IPS DF 6.9 (cell line): ENCODE results near the gene SLC35F3.
"Not testable (repeated sequence)": the region's sequence is repeated elsewhere in the genome, so short reads cannot be mapped to it uniquely, and the experiment has no call there.

Experiments
- DNase-seq: peaks from one replicate; pipeline ENCODE4 v3.0.0-alpha.2; 2013; ENCODE audit warnings: low read depth, low spot score
- H3K27ac ChIP-seq: one replicate; pipeline ENCODE4 v1.5.1; 2013; ENCODE audit warnings: low read length, control low read depth
- H3K27me3 ChIP-seq: 2 replicates; pipeline ENCODE4 v1.6.1; 2013; ENCODE audit warnings: mild to moderate bottlenecking, low read length; ENCODE audit not compliant: control insufficient read depth, insufficient read depth
- H3K36me3 ChIP-seq: 2 replicates; pipeline ENCODE4 v1.6.1; 2013; ENCODE audit warnings: low read length; ENCODE audit not compliant: control insufficient read depth, insufficient read depth
- H3K4me1 ChIP-seq: 2 replicates; pipeline ENCODE4 v1.6.1; 2013; ENCODE audit warnings: low read length; ENCODE audit not compliant: control insufficient read depth, insufficient read depth
- H3K4me3 ChIP-seq: 2 replicates; pipeline ENCODE4 v1.5.1; 2013; ENCODE audit warnings: mild to moderate bottlenecking, low read length
- H3K9me3 ChIP-seq: 2 replicates; pipeline ENCODE4 v1.6.1; 2013; ENCODE audit warnings: low read length, inconsistent platforms; ENCODE audit not compliant: control insufficient read depth, insufficient read depth
- WGBS: extraction: QIAGEN DNeasy Blood & Tissue Kit; methylation state at CpG from one replicate; pipeline ENCODE4 v1.1.7; 2013; ENCODE audit warnings: mixed read lengths, missing lambda C conversion rate; ENCODE audit not compliant: insufficient read length, insufficient coverage; 5-methylcytosine and 5-hydroxymethylcytosine counted together

Gene SLC35F3

DNA sequence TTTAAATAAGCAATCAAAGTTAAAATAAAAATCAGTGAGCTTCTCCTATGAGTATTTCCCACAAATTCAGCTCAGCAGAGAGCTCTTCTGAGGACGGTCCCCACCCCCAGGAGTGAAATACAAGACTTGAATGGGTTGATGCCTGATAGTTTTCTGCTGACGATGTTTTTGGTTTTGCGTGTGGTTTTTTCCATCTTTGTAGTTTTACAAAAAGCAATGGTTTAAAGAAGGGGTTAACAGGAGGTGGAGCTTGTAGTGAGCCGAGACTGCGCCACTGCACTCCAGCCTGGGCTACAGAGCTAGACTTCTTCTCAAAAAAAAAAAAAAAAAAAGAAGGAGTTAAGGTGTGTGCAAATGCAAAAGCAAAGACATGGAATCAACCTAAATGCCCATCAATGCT lies 297.1 kb downstream of the SLC35F3 start:
- WGBS: no CpG with 5 or more reads among the region's 5 CpGs
- H3K27ac ChIP-seq: no peak overlapping the region
- no peaks in the 10 kb centered on the region for H3K27me3 ChIP-seq
- no peaks in the 10 kb centered on the region for H3K36me3 ChIP-seq
- no peaks in the 10 kb centered on the region for H3K9me3 ChIP-seq
- H3K4me1 ChIP-seq: no peaks in the 10 kb centered on the region
- no peak for DNase-seq
- no peak overlapping the region for H3K4me3 ChIP-seq

DNA sequence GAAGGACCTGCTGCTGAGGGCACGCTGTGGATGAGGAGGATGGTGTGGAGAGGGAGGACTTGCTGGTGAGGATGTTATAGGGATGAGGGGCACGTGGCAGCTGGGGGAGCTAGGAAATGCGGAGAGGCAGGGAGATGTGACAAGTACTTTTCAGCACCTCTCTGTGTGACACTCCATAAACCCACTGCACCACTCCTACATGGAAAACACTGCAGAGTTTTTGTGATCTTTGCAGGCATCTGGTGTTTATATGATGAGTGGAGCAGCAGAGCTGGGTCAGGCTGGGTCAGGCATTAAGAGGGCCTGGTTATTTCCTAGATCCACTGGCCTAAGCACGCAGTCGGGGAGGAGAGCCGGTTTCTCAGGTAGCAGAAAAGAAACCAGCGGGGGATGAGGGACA lies 301.5 kb downstream of the SLC35F3 start:
- no peaks in the 10 kb centered on the region for H3K36me3 ChIP-seq
- WGBS: no CpG with 5 or more reads among the region's 7 CpGs
- no peak overlapping the region for H3K4me3 ChIP-seq
- no peaks in the 10 kb centered on the region for H3K9me3 ChIP-seq
- no peak for DNase-seq
- H3K4me1 ChIP-seq: no peaks in the 10 kb centered on the region
- H3K27me3 ChIP-seq: no peaks in the 10 kb centered on the region
- H3K27ac ChIP-seq: no peak overlapping the region

DNA sequence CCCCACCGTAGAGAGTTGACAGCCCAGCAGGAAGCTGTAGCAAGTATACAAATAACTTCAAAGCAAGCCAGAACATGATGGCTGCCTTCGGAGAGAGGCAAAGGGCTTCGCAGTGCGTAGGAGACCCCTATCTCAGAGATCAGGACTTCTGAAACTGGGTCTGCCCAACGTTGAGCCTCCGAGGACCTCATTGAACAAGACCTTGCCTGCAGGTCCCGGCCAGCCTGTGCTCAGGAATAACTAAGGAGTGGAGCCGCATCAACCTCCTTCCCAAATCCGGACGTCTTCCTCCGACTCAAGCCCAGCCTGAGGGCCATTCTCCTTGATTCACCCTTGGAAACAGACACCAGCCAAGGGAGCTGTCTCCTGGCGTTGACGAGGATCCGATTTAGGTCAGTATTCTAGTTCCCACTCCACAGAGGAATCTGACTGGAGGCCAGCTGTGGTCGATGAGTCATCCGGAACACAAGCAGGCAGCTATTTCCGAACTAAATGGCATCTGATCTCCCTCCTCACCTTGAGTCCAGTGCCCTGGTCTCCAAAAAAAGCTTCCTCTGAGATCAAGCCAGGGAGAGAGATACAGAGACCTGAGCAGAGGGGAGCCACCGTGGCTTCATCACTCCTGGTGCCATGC lies 302.3 kb downstream of the SLC35F3 start:
- Histone ChIP-seq H3K4me3 (no peak overlapping the region), H3K27ac (no peak overlapping the region), H3K36me3 (no peaks in the 10 kb centered on the region), H3K9me3 (no peaks in the 10 kb centered on the region), H3K4me1 (no peaks in the 10 kb centered on the region), H3K27me3 (no peaks in the 10 kb centered on the region)
- no CpG with 5 or more reads among the region's 18 CpGs for WGBS
- no peak for DNase-seq

DNA sequence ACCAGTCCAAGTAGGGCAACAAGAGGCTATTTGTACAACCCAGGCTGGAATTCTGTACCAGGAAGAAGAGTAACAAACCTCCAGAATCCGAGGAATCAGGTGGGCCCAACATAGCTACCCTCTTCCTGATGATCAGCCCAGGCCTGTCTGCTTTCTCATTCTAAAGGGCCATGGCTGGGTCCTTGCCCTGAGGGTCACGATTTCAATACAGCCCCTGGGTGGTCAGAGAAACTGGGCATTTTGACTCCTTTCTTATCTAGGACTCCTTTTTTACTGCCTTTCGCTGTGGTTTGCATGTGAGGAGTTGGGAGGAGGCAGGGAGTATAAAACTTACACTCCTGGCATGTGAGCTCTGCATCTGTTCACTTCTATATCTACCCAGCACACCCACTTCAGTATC lies 303.9 kb downstream of the SLC35F3 start:
- no peak for DNase-seq
- no peak overlapping the region for H3K4me3 ChIP-seq
- no CpG with 5 or more reads among the region's 3 CpGs for WGBS

DNA sequence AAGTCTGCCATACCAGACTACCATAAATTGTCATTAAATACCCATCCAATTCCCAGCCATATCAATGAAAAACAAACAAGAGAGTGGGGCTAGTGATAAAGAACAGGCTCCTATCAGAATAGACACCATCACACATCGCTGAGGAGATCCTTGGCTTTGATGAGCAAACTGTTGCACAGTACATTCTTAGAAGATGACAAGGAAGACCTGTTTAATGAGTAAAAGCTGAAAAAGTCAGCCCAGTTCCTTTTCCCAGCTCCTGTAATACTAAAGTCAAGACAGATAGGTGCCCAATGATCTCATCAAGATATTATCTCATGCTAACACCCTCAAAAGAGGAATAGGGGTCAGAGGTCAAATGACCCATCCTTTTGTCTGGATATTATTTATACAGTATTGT lies 304.3 kb downstream of the SLC35F3 start:
- DNase-seq: no peak
- H3K27ac ChIP-seq: no peak overlapping the region

More for the DNA sequence above, 303.9 kb downstream of the SLC35F3 start:
- Histone ChIP-seq H3K9me3 (no peaks in the 10 kb centered on the region), H3K36me3 (no peaks in the 10 kb centered on the region), H3K27ac (no peak overlapping the region), H3K4me1 (no peaks in the 10 kb centered on the region), H3K27me3 (no peaks in the 10 kb centered on the region)

DNA sequence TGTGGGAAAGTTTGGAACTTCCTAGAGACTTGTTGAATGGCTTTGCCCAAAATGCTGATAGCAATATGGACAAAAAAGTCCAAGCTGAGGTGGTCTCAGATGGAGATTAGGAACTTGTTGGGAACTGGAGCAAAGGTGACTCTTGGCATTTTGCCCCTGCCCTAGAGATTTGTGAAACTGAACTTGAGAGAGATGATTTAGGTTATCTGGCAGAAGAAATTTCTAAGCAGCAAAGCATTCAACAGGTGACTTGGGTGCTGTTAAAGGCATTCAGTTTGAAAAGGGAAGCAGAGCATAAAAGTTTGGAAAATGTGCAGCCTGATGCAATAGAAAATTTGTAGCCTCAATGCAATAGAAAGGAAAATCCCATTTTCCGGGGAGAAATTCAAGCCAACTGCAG lies 306.0 kb downstream of the SLC35F3 start:
- WGBS: no CpG with 5 or more reads among the region's 1 CpG
- not testable (repeated sequence) for H3K27me3 ChIP-seq, H3K4me3 ChIP-seq, DNase-seq, H3K36me3 ChIP-seq, H3K4me1 ChIP-seq, H3K27ac ChIP-seq, H3K9me3 ChIP-seq

More for the DNA sequence above, 304.3 kb downstream of the SLC35F3 start:
- Histone ChIP-seq H3K4me3 (no peak overlapping the region), H3K36me3 (no peaks in the 10 kb centered on the region), H3K27me3 (no peaks in the 10 kb centered on the region; the same call in 1 of the 2 replicates), H3K4me1 (no peaks in the 10 kb centered on the region), H3K9me3 (no peaks in the 10 kb centered on the region)
- no CpG with 5 or more reads among the region's 1 CpG for WGBS

DNA sequence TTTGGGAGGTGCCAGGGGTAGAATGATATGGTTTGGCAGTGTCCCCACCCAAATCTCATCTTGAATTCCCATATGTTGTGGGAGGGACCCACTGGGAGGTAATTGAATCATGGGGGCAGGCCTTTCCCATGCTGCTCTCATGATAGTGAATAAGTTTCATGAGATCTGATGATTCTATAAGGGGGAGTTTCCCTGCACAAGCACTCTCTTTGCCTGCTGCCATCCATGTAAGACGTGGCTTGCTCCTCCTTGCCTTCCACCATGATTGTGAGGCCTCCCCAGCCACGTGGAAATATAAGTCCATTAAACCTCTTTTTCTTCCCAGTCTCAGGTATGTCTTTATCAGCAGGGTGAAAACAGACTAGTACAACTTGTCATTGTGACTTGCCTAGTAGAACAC lies 307.4 kb downstream of the SLC35F3 start:
- H3K36me3 ChIP-seq, H3K27ac ChIP-seq, H3K9me3 ChIP-seq, DNase-seq, H3K4me1 ChIP-seq, H3K27me3 ChIP-seq, H3K4me3 ChIP-seq: not testable (repeated sequence)
- no CpG with 5 or more reads among the region's 2 CpGs for WGBS

DNA sequence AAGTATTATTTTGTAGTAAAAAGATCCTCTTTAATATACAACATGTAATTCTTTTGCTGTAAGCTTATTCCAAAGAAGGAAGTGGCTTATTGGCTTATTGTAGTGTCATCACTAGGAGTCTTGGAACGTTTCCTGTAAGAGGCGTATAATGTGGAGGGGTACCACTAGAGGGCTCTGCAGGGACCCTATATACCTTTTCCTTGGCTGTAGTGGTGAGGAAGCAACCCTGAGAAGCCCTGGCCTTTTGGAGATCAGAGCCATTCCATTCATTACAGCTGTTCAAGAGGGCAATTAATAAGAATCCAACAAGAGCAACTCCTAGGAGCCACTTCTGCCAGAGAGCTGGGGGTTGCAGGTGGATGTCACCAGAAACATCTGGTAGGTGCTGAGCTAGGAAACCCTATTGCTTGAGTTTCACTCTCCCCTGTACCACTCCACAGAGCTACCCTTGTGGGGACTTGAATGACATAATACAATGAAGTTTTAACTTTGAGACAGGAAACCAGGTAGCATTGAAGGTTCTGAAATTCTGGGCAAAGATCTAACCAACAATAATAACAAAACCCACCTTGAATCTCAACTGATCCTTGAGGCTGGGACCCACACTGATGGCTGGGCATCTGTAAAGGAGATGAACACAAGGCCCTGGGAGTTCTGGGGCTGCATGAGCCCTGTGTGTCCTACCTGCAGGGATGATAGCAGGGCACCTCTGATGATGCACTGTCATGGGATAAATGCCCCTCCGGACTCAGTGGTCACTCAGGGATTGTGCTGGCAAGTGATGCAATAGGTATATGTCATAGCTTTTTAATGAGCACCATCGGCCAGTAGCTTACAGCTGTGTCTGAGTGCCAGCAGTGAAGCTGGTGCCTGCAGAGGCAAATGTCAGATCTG lies 308.5 kb downstream of the SLC35F3 start:
- Histone ChIP-seq H3K4me1 (peaks cover 6% of the 10 kb centered on the region; the same call in 1 of the 2 replicates), H3K27ac (no peak overlapping the region), H3K9me3 (no peaks in the 10 kb centered on the region), H3K4me3 (no peak overlapping the region), H3K36me3 (no peaks in the 10 kb centered on the region), H3K27me3 (no peaks in the 10 kb centered on the region; the same call in 1 of the 2 replicates)
- peak; percentile 52 for DNase-seq
- no CpG with 5 or more reads among the region's 4 CpGs for WGBS

DNA sequence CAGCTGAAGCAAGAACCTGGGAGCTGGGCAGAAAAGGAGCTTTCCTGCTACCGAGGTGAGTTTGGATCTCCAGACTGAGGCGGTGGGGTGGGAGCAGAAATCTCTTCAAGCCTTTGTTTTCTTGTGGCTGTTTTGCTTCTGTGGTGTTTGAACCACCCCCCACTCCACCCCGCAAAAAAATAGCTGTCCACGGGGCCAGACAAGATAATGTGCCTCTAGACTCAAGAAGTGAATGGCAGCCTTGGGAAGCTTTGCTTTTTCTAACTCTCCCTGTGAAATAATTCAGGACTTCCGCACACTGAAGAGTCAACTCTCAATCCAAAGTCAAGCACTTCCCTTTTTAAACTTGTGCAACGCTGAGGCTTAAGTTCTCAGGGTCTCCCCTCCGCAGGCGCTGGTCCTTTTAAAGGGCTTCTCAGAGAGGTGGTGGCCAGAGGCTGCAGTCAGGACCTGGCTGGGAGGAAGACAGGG lies 309.2 kb downstream of the SLC35F3 start:
- H3K9me3 ChIP-seq: no peaks in the 10 kb centered on the region
- no peak for DNase-seq

DNA sequence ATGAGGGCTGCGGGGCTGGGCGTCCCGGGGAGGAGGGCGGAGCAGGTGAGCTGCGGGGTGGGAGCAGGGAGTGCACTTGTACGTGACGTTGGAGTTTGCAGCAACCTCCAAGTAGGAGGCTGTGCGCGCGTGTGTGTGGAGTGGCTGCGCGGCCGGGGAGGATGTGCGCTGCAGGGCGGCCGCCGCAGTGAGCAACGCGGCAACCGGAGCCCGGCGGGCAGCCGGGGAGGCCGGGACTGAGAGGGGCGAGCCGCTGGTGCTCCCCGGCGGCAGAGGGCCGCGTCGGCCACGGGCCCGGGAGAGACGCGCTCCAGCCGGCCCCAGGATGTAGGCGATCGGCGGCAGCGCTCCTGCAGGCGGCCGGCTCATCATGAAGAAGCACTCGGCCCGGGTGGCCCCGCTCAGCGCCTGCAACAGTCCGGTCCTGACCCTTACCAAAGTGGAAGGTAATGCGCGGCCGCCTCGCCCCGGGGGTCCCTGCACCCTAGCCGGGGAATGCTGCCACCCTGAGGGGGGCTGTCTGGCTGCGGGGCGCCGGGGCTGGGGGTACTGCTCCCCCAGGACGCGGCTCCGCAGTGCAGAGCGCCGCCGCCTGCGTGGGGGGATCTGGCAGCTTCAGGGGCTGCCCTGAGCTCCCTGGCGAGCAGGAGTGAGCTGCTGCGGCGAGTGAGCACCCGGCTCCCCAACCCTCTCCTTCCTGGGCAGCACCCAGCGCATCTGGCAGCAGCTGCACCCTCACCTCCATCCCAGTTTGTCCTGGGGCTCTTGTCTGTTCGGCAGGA lies 309.8 kb downstream of the SLC35F3 start:
- no peak for DNase-seq
- no CpG with 5 or more reads among the region's 69 CpGs for WGBS
- H3K36me3 ChIP-seq: no peaks in the 10 kb centered on the region
- H3K9me3 ChIP-seq: no peaks in the 10 kb centered on the region
- peak overlapping the region; percentile 70 for H3K4me3 ChIP-seq
- H3K27ac ChIP-seq: no peak overlapping the region
- peaks cover 6% of the 10 kb centered on the region; the same call in 1 of the 2 replicates for H3K4me1 ChIP-seq
- no peaks in the 10 kb centered on the region; the same call in 1 of the 2 replicates for H3K27me3 ChIP-seq

More for the DNA sequence above, 309.2 kb downstream of the SLC35F3 start:
- Histone ChIP-seq H3K4me1 (peaks cover 6% of the 10 kb centered on the region; the same call in 1 of the 2 replicates), H3K27ac (no peak overlapping the region), H3K36me3 (no peaks in the 10 kb centered on the region), H3K27me3 (no peaks in the 10 kb centered on the region; the same call in 1 of the 2 replicates), H3K4me3 (peak overlapping the region; percentile 70; the same call in 1 of the 2 replicates)
- no CpG with 5 or more reads among the region's 8 CpGs for WGBS
